Measurements from ENCODE around the gene CDON. TPM values are rescaled to one million over a fixed set of nuclear protein-coding genes. Genes with fewer than 3 reads are reported as not detected.

CDON gene
- total and polyA plus RNA-seq, 2 of the 13 experiments (the other 11 are each of a cell fraction or from before 2014, with no cell fraction given), result 9.6 to 12.8 TPM

DNA sequence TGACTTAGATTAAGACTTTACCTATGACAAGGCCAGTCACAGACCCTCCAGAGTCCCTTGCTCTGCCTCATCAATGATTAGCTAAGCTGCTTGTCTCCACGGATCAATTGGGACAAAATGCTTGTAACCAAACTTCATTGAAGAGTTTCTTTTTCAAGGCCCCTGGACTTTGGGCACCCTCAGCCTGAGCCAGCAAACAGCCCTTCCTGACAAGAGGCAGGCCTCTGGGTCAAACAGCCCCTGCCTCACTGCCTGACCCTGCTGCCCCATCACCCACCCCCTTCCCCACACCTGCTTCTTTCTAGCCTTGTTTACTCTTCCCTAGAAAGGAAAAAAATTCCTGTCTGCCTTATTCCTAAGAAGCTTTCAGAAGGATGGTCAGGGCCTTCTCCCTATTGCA, 26.3 kb upstream of the CDON start (continued):
- TF ChIP-seq, protein P1, sequence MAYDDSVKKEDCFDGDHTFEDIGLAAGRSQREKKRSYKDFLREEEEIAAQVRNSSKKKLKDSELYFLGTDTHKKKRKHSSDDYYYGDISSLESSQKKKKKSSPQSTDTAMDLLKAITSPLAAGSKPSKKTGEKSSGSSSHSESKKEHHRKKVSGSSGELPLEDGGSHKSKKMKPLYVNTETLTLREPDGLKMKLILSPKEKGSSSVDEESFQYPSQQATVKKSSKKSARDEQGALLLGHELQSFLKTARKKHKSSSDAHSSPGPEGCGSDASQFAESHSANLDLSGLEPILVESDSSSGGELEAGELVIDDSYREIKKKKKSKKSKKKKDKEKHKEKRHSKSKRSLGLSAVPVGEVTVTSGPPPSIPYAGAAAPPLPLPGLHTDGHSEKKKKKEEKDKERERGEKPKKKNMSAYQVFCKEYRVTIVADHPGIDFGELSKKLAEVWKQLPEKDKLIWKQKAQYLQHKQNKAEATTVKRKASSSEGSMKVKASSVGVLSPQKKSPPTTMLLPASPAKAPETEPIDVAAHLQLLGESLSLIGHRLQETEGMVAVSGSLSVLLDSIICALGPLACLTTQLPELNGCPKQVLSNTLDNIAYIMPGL (CRISPR knock-in tag; IDR thresholded peaks at IDR 0.05; ENCODE audit: borderline replicate concordance in 1 of 2, low read depth in 1 of 2), result no peak
- TF ChIP-seq, protein P2, sequence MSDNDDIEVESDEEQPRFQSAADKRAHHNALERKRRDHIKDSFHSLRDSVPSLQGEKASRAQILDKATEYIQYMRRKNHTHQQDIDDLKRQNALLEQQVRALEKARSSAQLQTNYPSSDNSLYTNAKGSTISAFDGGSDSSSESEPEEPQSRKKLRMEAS (IDR thresholded peaks at IDR 0.05), result 0 out of 2 replicates have a peak, but pooled peaks have one; percentile 24
- no peak for TF ChIP-seq MTF1 (CRISPR knock-in tag; IDR thresholded peaks at IDR 0.05)
- TF ChIP-seq NPAS2 (CRISPR knock-in tag; IDR thresholded peaks at IDR 0.05; ENCODE audit: borderline replicate concordance), result no peak
- TF ChIP-seq ZNF138 (CRISPR knock-in tag; IDR thresholded peaks at IDR 0.05; ENCODE audit: low read depth), result no peak
- no peak for TF ChIP-seq ATAD3A (CRISPR knock-in tag; IDR thresholded peaks at IDR 0.05)
- no peak for TF ChIP-seq MTA3 (CRISPR knock-in tag; IDR thresholded peaks at IDR 0.05)
- 0 out of 2 replicates have a peak, but pooled peaks have one; percentile 55 for TF ChIP-seq MED13 (CRISPR knock-in tag; IDR thresholded peaks at IDR 0.05)
- no peak for TF ChIP-seq ATF1 (CRISPR knock-in tag; IDR thresholded peaks at IDR 0.05)
- TF ChIP-seq TBX3 (IDR thresholded peaks at IDR 0.05; ENCODE audit: borderline replicate concordance), result no peak
- TF ChIP-seq, protein P3, sequence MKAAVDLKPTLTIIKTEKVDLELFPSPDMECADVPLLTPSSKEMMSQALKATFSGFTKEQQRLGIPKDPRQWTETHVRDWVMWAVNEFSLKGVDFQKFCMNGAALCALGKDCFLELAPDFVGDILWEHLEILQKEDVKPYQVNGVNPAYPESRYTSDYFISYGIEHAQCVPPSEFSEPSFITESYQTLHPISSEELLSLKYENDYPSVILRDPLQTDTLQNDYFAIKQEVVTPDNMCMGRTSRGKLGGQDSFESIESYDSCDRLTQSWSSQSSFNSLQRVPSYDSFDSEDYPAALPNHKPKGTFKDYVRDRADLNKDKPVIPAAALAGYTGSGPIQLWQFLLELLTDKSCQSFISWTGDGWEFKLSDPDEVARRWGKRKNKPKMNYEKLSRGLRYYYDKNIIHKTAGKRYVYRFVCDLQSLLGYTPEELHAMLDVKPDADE (CRISPR knock-in tag; IDR thresholded peaks at IDR 0.05), result no peak
- TF ChIP-seq NCOA2 (CRISPR knock-in tag; IDR thresholded peaks at IDR 0.05), result peak; percentile 81
- no peak for TF ChIP-seq ZNF549 (CRISPR knock-in tag; IDR thresholded peaks at IDR 0.05)
- TF ChIP-seq NR3C1 (CRISPR knock-in tag; IDR thresholded peaks at IDR 0.05), result no peak
- TF ChIP-seq, protein P4, sequence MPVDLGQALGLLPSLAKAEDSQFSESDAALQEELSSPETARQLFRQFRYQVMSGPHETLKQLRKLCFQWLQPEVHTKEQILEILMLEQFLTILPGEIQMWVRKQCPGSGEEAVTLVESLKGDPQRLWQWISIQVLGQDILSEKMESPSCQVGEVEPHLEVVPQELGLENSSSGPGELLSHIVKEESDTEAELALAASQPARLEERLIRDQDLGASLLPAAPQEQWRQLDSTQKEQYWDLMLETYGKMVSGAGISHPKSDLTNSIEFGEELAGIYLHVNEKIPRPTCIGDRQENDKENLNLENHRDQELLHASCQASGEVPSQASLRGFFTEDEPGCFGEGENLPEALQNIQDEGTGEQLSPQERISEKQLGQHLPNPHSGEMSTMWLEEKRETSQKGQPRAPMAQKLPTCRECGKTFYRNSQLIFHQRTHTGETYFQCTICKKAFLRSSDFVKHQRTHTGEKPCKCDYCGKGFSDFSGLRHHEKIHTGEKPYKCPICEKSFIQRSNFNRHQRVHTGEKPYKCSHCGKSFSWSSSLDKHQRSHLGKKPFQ (CRISPR knock-in tag; IDR thresholded peaks at IDR 0.05; ENCODE audit: insufficient replicate concordance), result no peak
- TF ChIP-seq FOXA1 (IDR thresholded peaks at IDR 0.05), result no peak
- TF ChIP-seq FOXA1 (CRISPR knock-in tag; IDR thresholded peaks at IDR 0.05), result peak; percentile 65
- no peak for TF ChIP-seq CBX1 (IDR thresholded peaks at IDR 0.05; ENCODE audit: low read depth)
- no peak for TF ChIP-seq ZNF224 (CRISPR knock-in tag; IDR thresholded peaks at IDR 0.05)
- no peak for TF ChIP-seq ZNF101 (CRISPR knock-in tag; IDR thresholded peaks at IDR 0.05; ENCODE audit: borderline replicate concordance, low read depth)
- TF ChIP-seq, protein P5, sequence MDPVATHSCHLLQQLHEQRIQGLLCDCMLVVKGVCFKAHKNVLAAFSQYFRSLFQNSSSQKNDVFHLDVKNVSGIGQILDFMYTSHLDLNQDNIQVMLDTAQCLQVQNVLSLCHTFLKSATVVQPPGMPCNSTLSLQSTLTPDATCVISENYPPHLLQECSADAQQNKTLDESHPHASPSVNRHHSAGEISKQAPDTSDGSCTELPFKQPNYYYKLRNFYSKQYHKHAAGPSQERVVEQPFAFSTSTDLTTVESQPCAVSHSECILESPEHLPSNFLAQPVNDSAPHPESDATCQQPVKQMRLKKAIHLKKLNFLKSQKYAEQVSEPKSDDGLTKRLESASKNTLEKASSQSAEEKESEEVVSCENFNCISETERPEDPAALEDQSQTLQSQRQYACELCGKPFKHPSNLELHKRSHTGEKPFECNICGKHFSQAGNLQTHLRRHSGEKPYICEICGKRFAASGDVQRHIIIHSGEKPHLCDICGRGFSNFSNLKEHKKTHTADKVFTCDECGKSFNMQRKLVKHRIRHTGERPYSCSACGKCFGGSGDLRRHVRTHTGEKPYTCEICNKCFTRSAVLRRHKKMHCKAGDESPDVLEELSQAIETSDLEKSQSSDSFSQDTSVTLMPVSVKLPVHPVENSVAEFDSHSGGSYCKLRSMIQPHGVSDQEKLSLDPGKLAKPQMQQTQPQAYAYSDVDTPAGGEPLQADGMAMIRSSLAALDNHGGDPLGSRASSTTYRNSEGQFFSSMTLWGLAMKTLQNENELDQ (CRISPR knock-in tag; IDR thresholded peaks at IDR 0.05; ENCODE audit: borderline replicate concordance), result no peak
- no peak for TF ChIP-seq RCOR2 (CRISPR knock-in tag; IDR thresholded peaks at IDR 0.05)
- TF ChIP-seq AGO1 (IDR thresholded peaks at IDR 0.05; ENCODE audit: low read depth, low read length, poor library complexity, severe bottlenecking), result no peak
- TF ChIP-seq, protein P6, sequence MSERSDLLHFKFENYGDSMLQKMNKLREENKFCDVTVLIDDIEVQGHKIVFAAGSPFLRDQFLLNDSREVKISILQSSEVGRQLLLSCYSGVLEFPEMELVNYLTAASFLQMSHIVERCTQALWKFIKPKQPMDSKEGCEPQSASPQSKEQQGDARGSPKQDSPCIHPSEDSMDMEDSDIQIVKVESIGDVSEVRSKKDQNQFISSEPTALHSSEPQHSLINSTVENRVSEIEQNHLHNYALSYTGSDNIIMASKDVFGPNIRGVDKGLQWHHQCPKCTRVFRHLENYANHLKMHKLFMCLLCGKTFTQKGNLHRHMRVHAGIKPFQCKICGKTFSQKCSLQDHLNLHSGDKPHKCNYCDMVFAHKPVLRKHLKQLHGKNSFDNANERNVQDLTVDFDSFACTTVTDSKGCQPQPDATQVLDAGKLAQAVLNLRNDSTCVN (CRISPR knock-in tag; IDR thresholded peaks at IDR 0.05; ENCODE audit: borderline replicate concordance), result no peak

Data from HepG2 (cell line).